ENCODE measurements around the gene SLC35C1. TPM values are rescaled to one million over a fixed set of nuclear protein-coding genes. Genes with fewer than 3 reads are reported as not detected.
A peak's percentile ranks its signal among the peaks of the same experiment; 100 is the strongest.
"Not testable (repeated sequence)": the region's sequence is repeated elsewhere in the genome, so short reads cannot be mapped to it uniquely, and the experiment has no call there.

The SLC35C1 gene
- total RNA-seq, 1 experiment from 2014 or later: 9.6 TPM

- DNase-seq (ENCODE audit: low read depth): no peak
Observed at GRCh38 chr11:45786272-45786671, 18.7 kb upstream of the SLC35C1 start.

- DNase-seq (ENCODE audit: low read depth): no peak
Observed at GRCh38 chr11:45788887-45789286, 16.1 kb upstream of the SLC35C1 start.

- DNase-seq (ENCODE audit: low read depth): no peak
Observed at GRCh38 chr11:45791524-45791923, 13.4 kb upstream of the SLC35C1 start.

GRCh38 chr11:45794169-45794568, 10.8 kb upstream of the SLC35C1 start:
- DNase-seq (ENCODE audit: low read depth): no peak

- DNase-seq (ENCODE audit: low read depth): no peak
Observed at GRCh38 chr11:45795379-45795778, 9.6 kb upstream of the SLC35C1 start.

GRCh38 chr11:45796461-45796861, 8.5 kb upstream of the SLC35C1 start:
- DNase-seq (ENCODE audit: low read depth): no peak

- no peak for DNase-seq (ENCODE audit: low read depth)
Observed at GRCh38 chr11:45798793-45799441, 6.0 kb upstream of the SLC35C1 start.

GRCh38 chr11:45799562-45799961, 5.4 kb upstream of the SLC35C1 start:
- DNase-seq (ENCODE audit: low read depth): no peak

- DNase-seq (ENCODE audit: low read depth): no peak
Observed at GRCh38 chr11:45800261-45800660, 4.7 kb upstream of the SLC35C1 start.

- no peak for DNase-seq (ENCODE audit: low read depth)
Observed at GRCh38 chr11:45801723-45802315, 3.1 kb upstream of the SLC35C1 start.

GRCh38 chr11:45802531-45803317, 2.2 kb upstream of the SLC35C1 start:
- DNase-seq (ENCODE audit: low read depth): no peak

GRCh38 chr11:45803971-45804760, 783 bp upstream of the SLC35C1 start:
- DNase-seq (ENCODE audit: low read depth): peak; percentile 21

- peak; percentile 47 for DNase-seq (ENCODE audit: low read depth)
Observed at GRCh38 chr11:45805305-45806071, 539 bp downstream of the SLC35C1 start.

GRCh38 chr11:45806072-45806933, 1.4 kb downstream of the SLC35C1 start:
- no peak for DNase-seq (ENCODE audit: low read depth)

- no peak for DNase-seq (ENCODE audit: low read depth)
Observed at GRCh38 chr11:45806937-45807791, 2.2 kb downstream of the SLC35C1 start.

- DNase-seq (ENCODE audit: low read depth): no peak
Observed at GRCh38 chr11:45807792-45808238, 2.9 kb downstream of the SLC35C1 start.

- DNase-seq (ENCODE audit: low read depth): not testable (repeated sequence)
Observed at GRCh38 chr11:45808427-45808826, 3.5 kb downstream of the SLC35C1 start.

GRCh38 chr11:45809456-45810395, 4.8 kb downstream of the SLC35C1 start:
- DNase-seq (ENCODE audit: low read depth): no peak

Data from LHCN-M2 (cell line).